SK-N-MC (cell line): ENCODE results near the gene HDAC4.

Source experiments
- DNase-seq: peaks from one replicate; pipeline ENCODE4 v3.0.0-alpha.2; 2011; ENCODE audit warnings: low read depth, low spot score
- H3K27ac ChIP-seq: fragments of 200-600 bp; sonication (generic); 2 replicates; pipeline ENCODE4 v1.5.1; 2016; ENCODE audit warnings: mixed run types
- H3K36me3 ChIP-seq: fragments of 200-600 bp; sonication (generic); 2 replicates; pipeline ENCODE4 v1.6.1; 2017; ENCODE audit warnings: antibody characterized with exemption, low read length, mixed read lengths; ENCODE audit not compliant: insufficient read depth
- H3K4me3 ChIP-seq: fragments of 200-600 bp; sonication (generic); 2 replicates; pipeline ENCODE4 v1.5.1; 2016
- H3K9ac ChIP-seq: fragments of 200-600 bp; sonication (generic); 2 replicates; pipeline ENCODE4 v1.8.0; 2017; ENCODE audit warnings: mixed run types, mixed read lengths; ENCODE audit not compliant: insufficient read length
- H3K9me3 ChIP-seq: fragments of 200-600 bp; sonication (generic); 2 replicates; pipeline ENCODE4 v1.6.1; 2017; ENCODE audit warnings: low read depth, mild to moderate bottlenecking, antibody characterized with exemption, low read length, moderate library complexity, mixed read lengths
- EZH2 ChIP-seq: fragments of 200-600 bp; sonication (generic); IDR thresholded peaks from one replicate; pipeline ENCODE4 v1.6.1; 2017; ENCODE audit warnings: antibody characterized with exemption
- FOXP2 ChIP-seq: optimal IDR thresholded peaks from 2 replicates; pipeline ENCODE3; 2011; ENCODE audit warnings: mild to moderate bottlenecking, moderate library complexity; ENCODE audit not compliant: insufficient read depth; ENCODE audit errors: extremely low read length, control extremely low read depth
- POLR2AphosphoS5 ChIP-seq: IDR thresholded peaks from 2 replicates; pipeline ENCODE4 v1.6.1; 2012; ENCODE audit warnings: mild to moderate bottlenecking, low read depth, low read length, borderline replicate concordance

HDAC4 gene

DNA sequence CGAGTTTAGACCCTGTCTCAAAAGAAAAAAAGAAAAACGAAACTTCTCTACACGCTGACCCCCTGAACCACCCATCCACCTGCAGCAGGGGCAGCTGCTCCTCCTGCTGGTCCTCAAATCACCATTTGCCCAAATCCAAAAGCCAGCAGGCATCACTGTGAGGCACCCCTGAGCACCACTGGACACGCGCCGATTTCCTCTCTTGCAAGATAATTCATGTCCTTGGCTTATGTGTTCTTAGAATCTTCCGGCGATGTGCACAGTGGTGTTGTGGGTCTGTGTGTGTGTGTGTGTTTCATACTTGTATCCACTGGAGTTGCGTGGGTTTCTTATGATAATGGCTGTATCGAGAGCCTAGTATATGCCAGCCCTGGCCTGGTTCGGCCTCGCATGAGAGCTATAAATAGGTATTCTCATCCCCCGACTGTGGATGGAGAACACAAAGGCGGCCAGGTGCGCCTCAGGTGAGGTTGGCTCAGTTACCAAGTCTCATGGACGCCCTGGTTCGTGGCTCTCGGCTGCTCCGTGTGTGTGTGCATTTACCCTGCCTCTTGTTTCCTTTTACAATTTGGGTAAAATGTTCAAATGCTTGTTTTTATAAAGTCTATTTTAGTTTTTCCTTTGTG is 235.5 kb downstream of the HDAC4 start:
- Histone ChIP-seq H3K36me3 (no peaks in the 10 kb centered on the region), H3K27ac (no peak overlapping the region), H3K4me3 (no peak overlapping the region), H3K9me3 (no peaks in the 10 kb centered on the region), H3K9ac (no peak overlapping the region)
- DNase-seq = no peak
- no peak for TF ChIP-seq EZH2
- no peak for TF ChIP-seq FOXP2
- TF ChIP-seq POLR2AphosphoS5 = no peak

DNA sequence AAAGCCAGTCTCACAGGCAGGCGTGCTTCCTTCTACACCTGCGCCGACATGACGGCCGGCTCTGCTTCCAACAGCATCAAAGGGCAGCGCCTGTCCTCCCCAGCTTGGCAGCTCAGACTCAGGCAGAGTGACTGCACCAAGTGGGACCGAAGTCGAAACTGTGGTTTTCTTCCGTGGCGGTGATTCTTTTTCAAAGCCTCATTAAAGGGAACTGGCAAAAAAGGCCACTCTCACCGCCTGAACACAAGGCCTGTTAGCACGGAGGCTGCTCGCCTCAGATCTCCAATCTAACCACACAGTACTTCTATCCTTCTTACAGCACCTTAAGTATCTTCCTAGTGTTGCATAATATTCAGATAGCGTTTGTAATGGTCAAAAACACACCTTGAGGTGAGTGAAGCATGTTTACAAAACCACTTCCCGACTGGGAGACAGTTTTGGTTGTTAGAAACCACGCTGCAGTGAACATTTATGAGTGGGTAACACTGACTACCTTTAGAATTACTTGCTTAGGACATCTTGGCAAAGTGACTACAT is 236.4 kb downstream of the HDAC4 start:
- Histone ChIP-seq H3K27ac (no peak overlapping the region), H3K9me3 (no peaks in the 10 kb centered on the region), H3K4me3 (no peak overlapping the region), H3K9ac (no peak overlapping the region), H3K36me3 (no peaks in the 10 kb centered on the region)
- DNase-seq = no peak
- TF ChIP-seq EZH2 (no peak), FOXP2 (no peak), POLR2AphosphoS5 (no peak)

DNA sequence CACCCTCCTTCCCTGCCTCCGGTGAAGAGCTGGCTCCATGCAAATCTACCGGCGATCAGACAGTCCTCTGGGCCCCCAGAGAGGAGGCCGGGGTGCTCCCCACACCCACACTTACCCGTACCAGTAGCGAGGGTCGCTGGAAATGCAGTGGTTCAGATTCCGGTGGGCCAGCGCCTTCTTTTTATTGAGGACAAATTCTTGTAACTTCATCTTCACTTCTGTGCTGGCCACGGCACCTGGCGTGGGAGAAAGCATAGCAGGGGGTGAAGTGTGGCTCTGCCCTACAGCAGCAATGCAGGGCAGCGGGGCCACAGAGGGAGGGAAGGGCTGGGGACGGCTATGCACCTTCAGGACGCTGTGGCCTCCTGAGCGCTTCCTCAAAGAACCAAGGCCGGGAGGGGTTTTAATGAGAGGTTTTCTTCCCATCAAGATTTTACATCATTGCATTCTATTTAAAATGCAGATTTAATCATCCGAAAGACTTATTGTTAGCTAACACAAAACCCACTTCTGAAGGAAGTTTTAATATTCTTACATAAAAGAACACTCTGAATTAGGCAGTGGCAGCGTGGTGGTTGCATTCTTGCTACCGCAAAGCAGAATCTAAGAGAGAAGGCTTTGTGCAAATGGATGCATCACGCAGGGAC is 237.0 kb downstream of the HDAC4 start:
- H3K4me3 ChIP-seq = no peak overlapping the region
- H3K36me3 ChIP-seq = no peaks in the 10 kb centered on the region
- DNase-seq = no peak
- no peak overlapping the region for H3K27ac ChIP-seq
- H3K9ac ChIP-seq = no peak overlapping the region
- TF ChIP-seq FOXP2 (no peak), POLR2AphosphoS5 (no peak), EZH2 (no peak)
- H3K9me3 ChIP-seq = no peaks in the 10 kb centered on the region

DNA sequence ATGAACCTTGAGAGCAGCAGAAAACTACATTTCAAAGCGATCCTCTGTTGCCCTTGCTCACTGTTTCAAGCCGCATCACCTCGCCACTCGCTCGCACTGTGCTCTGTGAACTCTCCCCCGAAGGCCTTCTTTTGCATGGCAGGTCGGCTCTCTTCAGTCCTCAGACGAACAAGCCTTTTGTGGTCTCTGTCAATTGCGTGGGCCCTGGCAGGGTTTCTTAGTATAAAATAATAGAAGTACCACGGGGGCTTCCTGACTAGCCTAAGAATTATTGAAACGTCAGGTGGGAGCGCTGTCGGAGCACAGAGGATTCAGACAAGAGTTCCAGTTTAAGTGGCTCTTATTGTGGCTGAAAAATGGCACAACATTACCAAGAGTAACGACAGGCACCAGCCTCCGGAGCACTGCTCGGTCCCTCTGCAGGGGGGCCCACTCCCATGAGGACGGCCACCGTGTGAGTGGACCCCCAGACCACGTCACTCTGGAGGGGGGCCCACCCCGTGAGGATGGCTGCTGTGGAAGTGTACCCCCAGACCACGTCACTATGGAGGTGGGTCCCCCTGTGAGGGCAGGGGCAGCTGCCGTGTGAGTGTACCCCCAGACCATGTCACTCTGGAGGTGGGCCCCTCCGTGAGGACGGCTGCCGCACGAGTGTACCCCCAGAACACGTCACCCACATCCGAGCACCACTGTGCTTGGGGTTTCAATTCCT is 237.7 kb downstream of the HDAC4 start:
- no peaks in the 10 kb centered on the region for H3K9me3 ChIP-seq
- no peak overlapping the region for H3K4me3 ChIP-seq
- H3K27ac ChIP-seq = no peak overlapping the region
- DNase-seq = no peak
- H3K36me3 ChIP-seq = no peaks in the 10 kb centered on the region
- no peak overlapping the region for H3K9ac ChIP-seq
- TF ChIP-seq EZH2 (no peak), POLR2AphosphoS5 (no peak), FOXP2 (no peak)

DNA sequence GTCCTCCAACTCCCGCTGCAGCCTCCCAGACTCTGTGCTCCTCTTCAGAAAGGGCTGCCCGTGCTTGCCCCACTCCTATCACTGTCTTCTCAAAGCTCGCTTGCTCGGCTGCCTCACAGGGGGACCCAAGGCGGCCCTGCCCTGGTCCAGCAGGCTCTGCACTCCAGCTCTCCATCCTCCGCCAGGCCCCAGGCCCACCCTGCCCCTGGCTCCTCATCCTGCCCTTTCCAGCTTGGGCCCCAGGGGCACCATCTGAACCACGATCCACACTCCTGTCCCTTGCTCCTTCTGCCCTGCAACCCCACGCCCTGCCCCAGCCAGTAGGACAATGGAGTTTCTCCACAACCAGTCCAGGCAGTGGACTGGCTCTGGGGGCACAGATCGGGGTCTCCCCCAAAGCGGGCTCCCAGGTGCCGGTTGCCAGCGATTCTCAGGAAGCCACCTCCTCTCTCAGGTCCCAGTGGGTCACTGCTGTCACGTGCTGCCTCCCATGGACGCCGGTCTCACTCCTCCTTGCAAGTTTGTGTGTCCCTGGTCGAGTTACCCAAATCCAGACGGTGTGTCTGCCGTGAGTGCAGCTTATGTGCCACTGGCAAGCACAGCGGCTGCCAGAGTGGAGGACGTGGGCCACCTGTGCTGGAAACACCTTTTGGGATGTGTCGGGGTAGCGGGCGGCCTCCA is 238.5 kb downstream of the HDAC4 start:
- no peak for DNase-seq
- no peak overlapping the region for H3K9ac ChIP-seq
- TF ChIP-seq FOXP2 (no peak), EZH2 (no peak), POLR2AphosphoS5 (no peak)
- H3K27ac ChIP-seq = no peak overlapping the region
- H3K36me3 ChIP-seq = no peaks in the 10 kb centered on the region
- H3K4me3 ChIP-seq = no peak overlapping the region
- H3K9me3 ChIP-seq = no peaks in the 10 kb centered on the region

DNA sequence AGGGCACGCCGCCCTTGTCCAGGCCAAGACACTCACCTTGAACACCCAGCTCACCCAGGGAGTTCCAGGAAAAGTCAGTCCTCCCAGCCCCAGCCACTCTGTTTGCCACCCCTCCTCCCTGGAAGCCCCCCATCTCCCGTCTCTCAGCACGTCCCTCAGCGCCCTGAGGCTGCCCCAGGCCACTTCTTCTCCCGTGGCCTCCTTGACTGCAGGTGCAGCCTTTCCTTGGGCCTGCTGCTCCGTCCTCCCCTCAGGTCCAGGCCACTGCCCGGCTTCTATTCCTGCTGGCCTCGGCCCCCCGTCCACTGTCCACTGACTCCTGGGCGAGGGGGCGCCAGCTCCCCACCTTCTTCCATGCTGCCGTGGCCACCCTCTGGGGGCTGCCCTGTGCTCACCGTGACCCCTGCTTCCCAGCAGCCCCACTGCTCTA is 239.1 kb downstream of the HDAC4 start:
- Histone ChIP-seq H3K36me3 (no peaks in the 10 kb centered on the region), H3K4me3 (no peak overlapping the region), H3K9ac (no peak overlapping the region), H3K27ac (no peak overlapping the region), H3K9me3 (no peaks in the 10 kb centered on the region)
- no peak for TF ChIP-seq FOXP2
- TF ChIP-seq EZH2 = no peak
- TF ChIP-seq POLR2AphosphoS5 = no peak
- no peak for DNase-seq

DNA sequence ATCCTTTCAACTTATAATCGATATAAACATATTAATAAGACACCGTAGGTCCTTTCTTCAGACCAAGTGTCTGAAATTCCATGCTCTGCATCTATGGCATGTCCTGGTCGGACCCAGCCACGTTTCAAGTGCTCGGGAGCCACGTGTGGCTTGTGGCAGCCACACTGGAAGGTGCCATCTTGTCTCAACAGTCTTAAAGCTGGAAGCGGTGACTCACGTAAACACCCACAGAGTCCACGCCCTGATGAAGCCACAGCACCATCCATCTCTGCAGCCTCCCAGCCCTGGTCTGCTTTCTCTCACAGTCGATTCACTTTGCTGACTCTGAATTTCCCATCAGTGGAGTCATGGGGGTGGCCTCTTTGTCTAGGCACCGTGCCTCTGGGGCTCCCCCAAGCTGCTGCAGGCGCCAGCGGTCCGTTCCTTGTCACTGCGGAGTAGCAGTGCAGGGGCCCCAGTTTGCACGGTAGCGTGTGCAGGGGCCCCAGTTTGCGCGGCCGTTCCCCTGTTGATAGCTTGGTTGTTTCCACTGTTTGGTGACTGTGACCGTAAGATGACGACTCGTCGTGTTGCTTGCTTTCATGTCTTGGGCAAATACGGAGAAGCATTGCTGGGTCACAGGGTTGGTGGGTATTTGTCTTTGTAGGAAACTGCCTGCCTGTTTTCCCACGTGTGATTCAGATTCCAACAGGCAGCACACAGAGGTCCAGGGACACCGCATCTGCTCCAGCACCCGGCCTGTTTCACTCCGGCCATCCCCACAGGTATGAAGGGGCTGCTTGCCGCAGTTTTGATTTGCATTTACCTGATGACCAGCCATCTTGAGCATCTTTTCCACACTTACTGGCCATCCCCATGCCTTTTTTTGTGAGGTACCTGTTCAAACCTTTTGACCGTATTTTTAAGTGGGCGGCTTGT is 240.3 kb downstream of the HDAC4 start:
- no peak for DNase-seq
- Histone ChIP-seq H3K9ac (no peak overlapping the region), H3K4me3 (no peak overlapping the region)

More for the DNA sequence above, 240.3 kb downstream of the HDAC4 start:
- TF ChIP-seq EZH2 = no peak
- TF ChIP-seq POLR2AphosphoS5 = no peak
- TF ChIP-seq FOXP2 = no peak
- no peaks in the 10 kb centered on the region for H3K9me3 ChIP-seq
- no peak overlapping the region for H3K27ac ChIP-seq
- H3K36me3 ChIP-seq = no peaks in the 10 kb centered on the region; the same call in 1 of the 2 replicates
